Thyroid gland (tissue), 4 donors: ENCODE data around the gene KCTD19. TPM values are rescaled to one million over a fixed set of nuclear protein-coding genes. Genes with fewer than 3 reads are reported as not detected.
A peak's percentile ranks its signal among the peaks of the same experiment; 100 is the strongest.

Experiments used
- DNase-seq, 2 donors: peaks; one replicate each; pipeline ENCODE4 v3.0.0-alpha.2; 2019
- H3K27ac ChIP-seq, 3 donors: fragments of 200-600 bp; sonication (generic); 1 replicate in 2 of 3; 2 replicates in 1 of 3; pipeline ENCODE4 v1.5.1; 2016 to 2019; ENCODE audit warnings: mild to moderate bottlenecking in 1 of 3, moderate library complexity in 1 of 3
- H3K27me3 ChIP-seq: fragments of 200-600 bp; sonication (generic); one replicate; pipeline ENCODE4 v1.5.1; 2019
- H3K36me3 ChIP-seq, 2 donors: fragments of 200-600 bp; sonication (generic); one replicate each; pipeline ENCODE4 v1.5.1; 2016 to 2019
- H3K4me1 ChIP-seq, 2 donors: fragments of 200-600 bp; sonication (generic); one replicate each; pipeline ENCODE4 v1.5.1; 2017 to 2019
- H3K4me3 ChIP-seq, 3 donors: fragments of 200-600 bp; sonication (generic); replicated peaks in 1 of 3; 1 replicate in 2 of 3; 2 replicates in 1 of 3; pipeline ENCODE4 v1.5.1; 2016; ENCODE audit warnings: mild to moderate bottlenecking in 1 of 3
- H3K9me3 ChIP-seq: fragments of 200-600 bp; sonication (generic); one replicate; pipeline ENCODE4 v1.5.1; 2017
- CTCF ChIP-seq, 6 experiments: fragments of 200-600 bp in 3 of 6; fragments of 450-650 bp in 3 of 6; sonication (generic) in 3 of 6; IDR thresholded peaks; one replicate each; pipeline ENCODE4 v1.5.1; 2016 to 2019; ENCODE audit warnings: antibody characterized with exemption in 6 of 6, mild to moderate bottlenecking in 2 of 6, inconsistent platforms in 1 of 6, moderate library complexity in 1 of 6
- POLR2A ChIP-seq, 2 donors: fragments of 450-650 bp; IDR thresholded peaks; one replicate each; pipeline ENCODE4 v1.6.1; 2017; ENCODE audit warnings: antibody characterized with exemption in 2 of 2, mild to moderate bottlenecking in 2 of 2, moderate library complexity in 1 of 2
- WGBS, 2 donors: methylation state at CpG; one replicate each; pipeline ENCODE4 v1.1.5; 2017; 5-methylcytosine and 5-hydroxymethylcytosine counted together
- intact Hi-C: fragments of 100-400 bp; cut with DNase I; formaldehyde crosslinking; loops from one replicate; pipeline ENCODE4 v1.15.1; 2023
- total RNA-seq, 4 donors: library from RNA; depleted of rRNA; stranded (reverse); fragments of >200 nt; gene quantifications; one replicate each; pipeline ENCODE4 v1.2.3, GENCODE V29; 2016

Gene KCTD19
- total RNA-seq, 4 donors from 2014 or later: 2.6 TPM; not detected in 3

- DNase-seq: no peak
- Histone ChIP-seq H3K4me1 (peaks cover 0 to under 1% of the 10 kb centered on the region in 2 donors), H3K36me3 (no peaks in the 10 kb centered on the region), H3K4me3 (no peak overlapping the region), H3K27ac (no peak overlapping the region), H3K27me3 (no peaks in the 10 kb centered on the region), H3K9me3 (no peaks in the 10 kb centered on the region)
- intact Hi-C loops: no loop called here
- 87 to 93% methylated on average over 3 of the region's 3 CpGs for WGBS, 2 donors
- no peak for TF ChIP-seq POLR2A (IDR thresholded peaks at IDR 0.05)
- TF ChIP-seq CTCF (IDR thresholded peaks at IDR 0.05): no peak
These were observed 63.3 kb downstream of the KCTD19 start for GRCh38 chr16:67263201-67263600.

DNA sequence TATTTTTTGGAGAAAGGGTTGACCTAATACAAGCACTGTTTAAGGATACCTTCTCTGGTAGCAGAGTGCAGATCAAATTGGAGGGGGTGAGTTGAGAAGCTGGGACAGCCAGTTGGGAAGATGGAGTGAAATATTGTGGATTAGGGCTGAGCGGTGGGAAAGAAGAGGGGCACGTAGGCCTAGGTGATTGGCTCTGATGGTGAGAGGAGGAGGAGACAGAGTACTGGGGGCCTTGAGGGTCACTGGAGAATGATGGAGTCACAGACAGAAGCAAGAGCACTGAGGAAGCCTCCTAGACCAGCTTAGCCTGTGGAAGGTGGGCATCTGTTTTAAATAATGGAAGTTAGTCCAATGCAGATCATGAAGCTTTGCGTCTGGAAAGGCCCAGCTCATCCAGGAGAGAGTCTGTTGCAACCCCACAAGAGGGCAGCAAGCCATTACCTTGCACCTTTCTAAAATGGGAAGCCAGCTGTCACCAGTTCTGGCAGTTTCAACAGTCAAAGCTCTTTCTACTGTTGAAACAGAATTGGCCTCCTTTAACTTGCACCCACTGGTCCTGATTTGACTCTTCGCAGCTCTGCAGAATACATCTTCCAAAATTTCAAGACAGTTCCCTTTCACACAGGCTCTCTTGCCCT, 66.0 kb downstream of the KCTD19 start:
- Histone ChIP-seq H3K4me3 (no peak overlapping the region), H3K27ac (no peak overlapping the region), H3K9me3 (no peaks in the 10 kb centered on the region), H3K36me3 (no peaks in the 10 kb centered on the region), H3K27me3 (no peaks in the 10 kb centered on the region), H3K4me1 (no peaks in the 10 kb centered on the region)
- intact Hi-C loops: no loop called here
- peak in 5 of 6 experiments; percentile 19 to 57 (median 36) for TF ChIP-seq CTCF (IDR thresholded peaks at IDR 0.05)
- TF ChIP-seq POLR2A (IDR thresholded peaks at IDR 0.05): no peak
- 76 to 80% methylated on average over 4 of the region's 4 CpGs for WGBS, 2 donors
- DNase-seq: peak in 1 of 2 donors; percentile 58

GRCh38 chr16:67259705-67260104, 66.8 kb downstream of the KCTD19 start:
- TF ChIP-seq CTCF (IDR thresholded peaks at IDR 0.05) (no peak), POLR2A (IDR thresholded peaks at IDR 0.05) (no peak)
- Histone ChIP-seq H3K27ac (no peak overlapping the region), H3K4me1 (no peaks in the 10 kb centered on the region), H3K4me3 (no peak overlapping the region), H3K9me3 (no peaks in the 10 kb centered on the region), H3K36me3 (no peaks in the 10 kb centered on the region), H3K27me3 (no peaks in the 10 kb centered on the region)
- intact Hi-C loops: no loop called here
- 74 to 88% methylated on average over 12 of the region's 12 CpGs for WGBS, 2 donors
- no peak for DNase-seq

- no peak overlapping the region for H3K27ac ChIP-seq
- no peak overlapping the region for H3K4me3 ChIP-seq
- TF ChIP-seq POLR2A (IDR thresholded peaks at IDR 0.05) (no peak), CTCF (IDR thresholded peaks at IDR 0.05) (no peak)
- H3K9me3 ChIP-seq: no peaks in the 10 kb centered on the region
- no peaks in the 10 kb centered on the region for H3K36me3 ChIP-seq
- H3K4me1 ChIP-seq: no peaks in the 10 kb centered on the region
- 70 to 91% methylated on average over 4 to 10 of the region's 11 CpGs for WGBS, 2 donors
- DNase-seq: no peak
- no peaks in the 10 kb centered on the region for H3K27me3 ChIP-seq
- intact Hi-C loops: no loop called here
These were observed 68.2 kb downstream of the KCTD19 start for GRCh38 chr16:67258161-67258835.

DNA sequence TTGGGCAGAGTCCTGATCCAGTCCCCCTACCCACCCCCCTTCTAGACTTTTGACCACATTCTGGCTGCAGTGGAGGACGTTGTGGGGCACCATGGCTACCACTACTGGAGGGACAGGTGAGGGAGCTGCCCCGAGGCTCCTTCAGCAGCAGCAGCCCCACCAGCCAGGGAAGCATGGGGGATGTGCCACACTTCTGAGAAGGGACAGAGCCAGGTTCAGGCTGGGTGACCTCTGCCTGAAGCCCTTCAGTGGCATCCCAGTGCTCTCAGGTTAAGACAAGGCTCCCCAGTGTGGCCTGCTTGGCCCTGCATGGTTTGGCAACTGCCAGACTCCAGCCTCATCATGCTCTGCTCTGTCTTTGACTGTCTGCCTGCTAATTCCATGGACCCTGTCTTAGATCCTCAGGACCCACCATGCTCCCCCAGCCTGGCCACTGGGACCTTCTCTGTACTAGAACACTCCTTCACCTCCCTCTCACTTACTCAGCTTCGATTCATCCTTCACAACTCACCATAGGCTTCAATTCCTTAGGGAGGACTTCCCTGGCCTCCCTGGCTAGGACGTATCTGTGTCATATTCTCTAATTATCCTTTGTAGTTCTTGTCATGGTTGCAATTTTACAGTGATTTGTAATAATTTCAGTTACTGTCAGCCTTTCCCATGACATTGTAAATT, 68.9 kb downstream of the KCTD19 start:
- Histone ChIP-seq H3K9me3 (no peaks in the 10 kb centered on the region), H3K27me3 (no peaks in the 10 kb centered on the region), H3K4me3 (no peak overlapping the region), H3K36me3 (no peaks in the 10 kb centered on the region), H3K27ac (no peak overlapping the region), H3K4me1 (no peaks in the 10 kb centered on the region)
- 74 to 84% methylated on average over 4 of the region's 4 CpGs for WGBS, 2 donors
- no peak for TF ChIP-seq CTCF (IDR thresholded peaks at IDR 0.05)
- TF ChIP-seq POLR2A (IDR thresholded peaks at IDR 0.05): no peak
- intact Hi-C loops: no loop called here
- DNase-seq: no peak
